SU-DHL-6 (cell line): Measurements from ENCODE around the gene RNU1-3.
A peak's percentile ranks its signal among the peaks of the same experiment; 100 is the strongest.
"Not testable (repeated sequence)": the region's sequence is repeated elsewhere in the genome, so short reads cannot be mapped to it uniquely, and the experiment has no call there.

Source experiments
- CTCF ChIP-seq: fragments of 200-600 bp; sonication (generic); IDR thresholded peaks from one replicate; pipeline ENCODE4 v1.5.1; 2017; ENCODE audit warnings: antibody characterized with exemption, mild to moderate bottlenecking, low read length, moderate library complexity; ENCODE audit not compliant: insufficient read depth, poor library complexity, severe bottlenecking
- EZH2phosphoT487 ChIP-seq: fragments of 200-600 bp; sonication (generic), shearing (Covaris generic); conservative IDR thresholded peaks from 2 replicates; pipeline ENCODE4 v1.6.1; 2018; ENCODE audit warnings: mild to moderate bottlenecking, antibody characterized with exemption, low read length, moderate library complexity, mixed read lengths

DNA sequence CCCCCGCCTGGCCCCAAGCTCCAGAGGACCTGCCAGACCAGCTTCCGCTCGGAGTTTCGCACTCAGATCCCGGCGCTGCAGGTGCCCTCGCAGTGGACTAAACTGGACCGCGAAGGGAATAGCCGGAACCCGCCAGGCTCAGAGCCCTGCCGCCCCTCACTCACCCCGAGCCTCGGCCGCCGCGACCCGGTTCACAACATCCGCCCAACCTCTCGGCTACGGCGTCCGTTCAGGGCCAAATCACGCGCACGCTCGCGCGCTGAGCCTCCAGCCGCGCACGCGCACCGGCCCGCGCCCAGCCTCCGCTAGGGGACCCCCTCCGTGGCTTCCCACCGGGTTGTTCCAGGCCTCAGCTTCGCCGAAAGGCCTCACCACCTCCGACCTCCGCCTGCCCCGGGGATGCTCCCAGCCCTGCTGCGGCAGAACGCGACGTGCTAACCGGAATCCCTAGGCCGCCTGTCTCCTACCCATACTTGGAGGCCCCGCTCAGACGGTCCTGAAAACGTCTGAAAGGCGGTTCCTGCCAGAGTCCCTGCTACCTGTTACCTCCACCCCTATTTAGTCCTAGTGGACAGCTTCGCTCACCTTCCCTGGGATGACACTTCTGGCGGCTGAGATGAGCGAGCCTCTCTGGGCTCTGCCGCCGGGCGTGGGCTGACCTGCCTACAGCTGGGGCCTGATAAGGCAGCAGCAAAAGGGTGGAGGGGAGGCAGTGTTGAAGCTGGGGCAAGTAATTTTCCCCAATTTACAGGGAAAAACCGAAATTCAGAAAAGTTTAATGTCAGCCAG lies 22.1 kb downstream of the RNU1-3 start:
- peak; percentile 50 for TF ChIP-seq CTCF
- TF ChIP-seq EZH2phosphoT487 = not testable (repeated sequence)
